ENCODE data around the gene KIR2DL4.
"Not testable (repeated sequence)": the region's sequence is repeated elsewhere in the genome, so short reads cannot be mapped to it uniquely, and the experiment has no call there.

KIR2DL4 gene

GRCh38 chr19:54775830-54776229 is 27.6 kb upstream of the KIR2DL4 start:
- not testable (repeated sequence) for H3K27me3 ChIP-seq (ENCODE audit: insufficient read depth, low read length, poor library complexity); H3K56ac ChIP-seq (ENCODE audit: low read length); H3K4ac ChIP-seq (ENCODE audit: low read depth, low read length); H3K4me1 ChIP-seq (ENCODE audit: control insufficient read depth, low read depth, low read length); H2AK5ac ChIP-seq (ENCODE audit: low read length); H2BK15ac ChIP-seq (replicated peaks; ENCODE audit: low read depth); H3K4me2 ChIP-seq (ENCODE audit: low read length); H3K9ac ChIP-seq (ENCODE audit: low read length); H2BK5ac ChIP-seq (ENCODE audit: low read length); H3K79me1 ChIP-seq (ENCODE audit: low read length); H4K5ac ChIP-seq (ENCODE audit: low read length); H3K23ac ChIP-seq (ENCODE audit: low read length); H3K4me3 ChIP-seq (ENCODE audit: low read length); H3K27ac ChIP-seq (ENCODE audit: low read depth, low read length); H2BK120ac ChIP-seq (ENCODE audit: low read depth, low read length); H3K79me2 ChIP-seq (ENCODE audit: control insufficient read depth, insufficient read depth, low read length); H4K8ac ChIP-seq (ENCODE audit: low read depth, low read length); H3K18ac ChIP-seq (ENCODE audit: low read length); H3K36me3 ChIP-seq (ENCODE audit: control insufficient read depth, insufficient read depth, low read length); DNase-seq
- WGBS (ENCODE audit: extremely low coverage, insufficient coverage, low lambda C conversion rate): no CpG with 5 or more reads among the region's 8 CpGs

- H2BK5ac ChIP-seq (ENCODE audit: low read length); H3K27ac ChIP-seq (ENCODE audit: low read depth, low read length); H3K4ac ChIP-seq (ENCODE audit: low read depth, low read length); H4K5ac ChIP-seq (ENCODE audit: low read length); H2AK5ac ChIP-seq (ENCODE audit: low read length); H3K27me3 ChIP-seq (ENCODE audit: insufficient read depth, low read length, poor library complexity); H3K4me2 ChIP-seq (ENCODE audit: low read length); H3K79me2 ChIP-seq (ENCODE audit: control insufficient read depth, insufficient read depth, low read length); H3K18ac ChIP-seq (ENCODE audit: low read length); H3K23ac ChIP-seq (ENCODE audit: low read length); H4K8ac ChIP-seq (ENCODE audit: low read depth, low read length); H2BK120ac ChIP-seq (ENCODE audit: low read depth, low read length); H2BK15ac ChIP-seq (replicated peaks; ENCODE audit: low read depth); H3K56ac ChIP-seq (ENCODE audit: low read length); H3K4me1 ChIP-seq (ENCODE audit: control insufficient read depth, low read depth, low read length); H3K9ac ChIP-seq (ENCODE audit: low read length); H3K4me3 ChIP-seq (ENCODE audit: low read length); DNase-seq; H3K79me1 ChIP-seq (ENCODE audit: low read length); H3K36me3 ChIP-seq (ENCODE audit: control insufficient read depth, insufficient read depth, low read length): not testable (repeated sequence)
- WGBS (ENCODE audit: extremely low coverage, insufficient coverage, low lambda C conversion rate): no CpG with 5 or more reads among the region's 4 CpGs
These were observed 25.6 kb upstream of the KIR2DL4 start for GRCh38 chr19:54777851-54778250.

GRCh38 chr19:54778896-54779295 is 24.5 kb upstream of the KIR2DL4 start:
- not testable (repeated sequence) for H3K27ac ChIP-seq (ENCODE audit: low read depth, low read length); H3K18ac ChIP-seq (ENCODE audit: low read length); H3K79me2 ChIP-seq (ENCODE audit: control insufficient read depth, insufficient read depth, low read length); H3K4me3 ChIP-seq (ENCODE audit: low read length); H2BK5ac ChIP-seq (ENCODE audit: low read length); H2BK15ac ChIP-seq (replicated peaks; ENCODE audit: low read depth); H3K36me3 ChIP-seq (ENCODE audit: control insufficient read depth, insufficient read depth, low read length); H3K9ac ChIP-seq (ENCODE audit: low read length); H2AK5ac ChIP-seq (ENCODE audit: low read length); H3K27me3 ChIP-seq (ENCODE audit: insufficient read depth, low read length, poor library complexity); H3K4me2 ChIP-seq (ENCODE audit: low read length); DNase-seq; H3K56ac ChIP-seq (ENCODE audit: low read length); H2BK120ac ChIP-seq (ENCODE audit: low read depth, low read length); H3K23ac ChIP-seq (ENCODE audit: low read length); H4K5ac ChIP-seq (ENCODE audit: low read length); H4K8ac ChIP-seq (ENCODE audit: low read depth, low read length); H3K79me1 ChIP-seq (ENCODE audit: low read length); H3K4ac ChIP-seq (ENCODE audit: low read depth, low read length); H3K4me1 ChIP-seq (ENCODE audit: control insufficient read depth, low read depth, low read length)
- WGBS (ENCODE audit: extremely low coverage, insufficient coverage, low lambda C conversion rate): no CpG with 5 or more reads among the region's 7 CpGs

GRCh38 chr19:54782916-54783315 is 20.5 kb upstream of the KIR2DL4 start:
- H3K23ac ChIP-seq (ENCODE audit: low read length); H3K4ac ChIP-seq (ENCODE audit: low read depth, low read length); H3K36me3 ChIP-seq (ENCODE audit: control insufficient read depth, insufficient read depth, low read length); H4K8ac ChIP-seq (ENCODE audit: low read depth, low read length); H3K56ac ChIP-seq (ENCODE audit: low read length); H3K79me1 ChIP-seq (ENCODE audit: low read length); H3K4me3 ChIP-seq (ENCODE audit: low read length); H2BK120ac ChIP-seq (ENCODE audit: low read depth, low read length); H4K5ac ChIP-seq (ENCODE audit: low read length); DNase-seq; H2AK5ac ChIP-seq (ENCODE audit: low read length); H3K27me3 ChIP-seq (ENCODE audit: insufficient read depth, low read length, poor library complexity); H3K9ac ChIP-seq (ENCODE audit: low read length); H2BK15ac ChIP-seq (replicated peaks; ENCODE audit: low read depth); H3K4me2 ChIP-seq (ENCODE audit: low read length); H3K27ac ChIP-seq (ENCODE audit: low read depth, low read length); H2BK5ac ChIP-seq (ENCODE audit: low read length); H3K18ac ChIP-seq (ENCODE audit: low read length); H3K4me1 ChIP-seq (ENCODE audit: control insufficient read depth, low read depth, low read length); H3K79me2 ChIP-seq (ENCODE audit: control insufficient read depth, insufficient read depth, low read length): not testable (repeated sequence)
- no CpG with 5 or more reads among the region's 4 CpGs for WGBS (ENCODE audit: extremely low coverage, insufficient coverage, low lambda C conversion rate)

- not testable (repeated sequence) for H3K4me1 ChIP-seq (ENCODE audit: control insufficient read depth, low read depth, low read length); H3K18ac ChIP-seq (ENCODE audit: low read length); H2BK5ac ChIP-seq (ENCODE audit: low read length); H3K4ac ChIP-seq (ENCODE audit: low read depth, low read length); H3K23ac ChIP-seq (ENCODE audit: low read length); H3K56ac ChIP-seq (ENCODE audit: low read length); H2BK15ac ChIP-seq (replicated peaks; ENCODE audit: low read depth); H4K8ac ChIP-seq (ENCODE audit: low read depth, low read length); H3K4me3 ChIP-seq (ENCODE audit: low read length); H3K9ac ChIP-seq (ENCODE audit: low read length); H2BK120ac ChIP-seq (ENCODE audit: low read depth, low read length); H2AK5ac ChIP-seq (ENCODE audit: low read length); H3K79me1 ChIP-seq (ENCODE audit: low read length); H3K27me3 ChIP-seq (ENCODE audit: insufficient read depth, low read length, poor library complexity); H3K27ac ChIP-seq (ENCODE audit: low read depth, low read length); DNase-seq; H3K36me3 ChIP-seq (ENCODE audit: control insufficient read depth, insufficient read depth, low read length); H3K4me2 ChIP-seq (ENCODE audit: low read length); H3K79me2 ChIP-seq (ENCODE audit: control insufficient read depth, insufficient read depth, low read length); H4K5ac ChIP-seq (ENCODE audit: low read length)
- no CpG with 5 or more reads among the region's 24 CpGs for WGBS (ENCODE audit: extremely low coverage, insufficient coverage, low lambda C conversion rate)
These were observed 17.2 kb upstream of the KIR2DL4 start for GRCh38 chr19:54786091-54786723.

- not testable (repeated sequence) for H3K79me2 ChIP-seq (ENCODE audit: control insufficient read depth, insufficient read depth, low read length); H2AK5ac ChIP-seq (ENCODE audit: low read length); H3K18ac ChIP-seq (ENCODE audit: low read length); H3K36me3 ChIP-seq (ENCODE audit: control insufficient read depth, insufficient read depth, low read length); H3K4ac ChIP-seq (ENCODE audit: low read depth, low read length); H2BK15ac ChIP-seq (replicated peaks; ENCODE audit: low read depth); H3K56ac ChIP-seq (ENCODE audit: low read length); H3K23ac ChIP-seq (ENCODE audit: low read length); H4K8ac ChIP-seq (ENCODE audit: low read depth, low read length); H3K27ac ChIP-seq (ENCODE audit: low read depth, low read length); H2BK5ac ChIP-seq (ENCODE audit: low read length); H4K5ac ChIP-seq (ENCODE audit: low read length); H2BK120ac ChIP-seq (ENCODE audit: low read depth, low read length); H3K9ac ChIP-seq (ENCODE audit: low read length); DNase-seq; H3K27me3 ChIP-seq (ENCODE audit: insufficient read depth, low read length, poor library complexity); H3K4me1 ChIP-seq (ENCODE audit: control insufficient read depth, low read depth, low read length); H3K4me2 ChIP-seq (ENCODE audit: low read length); H3K79me1 ChIP-seq (ENCODE audit: low read length); H3K4me3 ChIP-seq (ENCODE audit: low read length)
- no CpG with 5 or more reads among the region's 6 CpGs for WGBS (ENCODE audit: extremely low coverage, insufficient coverage, low lambda C conversion rate)
These were observed 15.3 kb upstream of the KIR2DL4 start for GRCh38 chr19:54788154-54788553.
